GM23338 (cell line): Measurements from ENCODE around the gene SETX. TPM values are rescaled to one million over a fixed set of nuclear protein-coding genes. Genes with fewer than 3 reads are reported as not detected.

ENCODE experiments used
- ATAC-seq: fragments of 200-7000 bp; cut with Tn5 transposase; 3 replicates; pipeline ENCODE4 v1.9.1; 2020
- DNase-seq: peaks from one replicate; pipeline ENCODE4 v3.0.0-alpha.2; 2015; ENCODE audit warnings: low spot score
- H2AFZ ChIP-seq: fragments of 200-600 bp; sonication (generic); 2 replicates; pipeline ENCODE4 v1.8.0; 2016; ENCODE audit warnings: antibody characterized with exemption, mild to moderate bottlenecking, moderate library complexity
- H3F3A ChIP-seq: fragments of 200-600 bp; sonication (generic); replicated peaks from 2 replicates; pipeline ENCODE4 v1.8.0; 2017; ENCODE audit warnings: antibody characterized with exemption, mixed run types, low read depth
- H3K27ac ChIP-seq: fragments of 200-600 bp; sonication (generic); 2 replicates; pipeline ENCODE4 v1.6.1; 2016; ENCODE audit warnings: low read depth
- H3K27me3 ChIP-seq: fragments of 200-600 bp; sonication (generic); 2 replicates; pipeline ENCODE4 v1.8.0; 2016; ENCODE audit warnings: mild to moderate bottlenecking, mixed run types, moderate library complexity; ENCODE audit not compliant: insufficient read depth
- H3K36me3 ChIP-seq: fragments of 200-600 bp; sonication (generic); 2 replicates; pipeline ENCODE4 v1.8.0; 2016; ENCODE audit warnings: mild to moderate bottlenecking; ENCODE audit not compliant: insufficient read depth
- H3K4me1 ChIP-seq: fragments of 200-600 bp; sonication (generic); 2 replicates; pipeline ENCODE4 v1.8.0; 2016; ENCODE audit warnings: mild to moderate bottlenecking, moderate library complexity; ENCODE audit not compliant: insufficient read depth
- H3K4me2 ChIP-seq: fragments of 200-600 bp; sonication (generic); 2 replicates; pipeline ENCODE4 v1.7.1; 2017; ENCODE audit warnings: mixed run types
- H3K4me3 ChIP-seq: fragments of 200-600 bp; sonication (generic); 2 replicates; pipeline ENCODE4 v1.6.1; 2016; ENCODE audit warnings: mixed run types
- H3K79me2 ChIP-seq: fragments of 200-600 bp; sonication (generic); replicated peaks from 2 replicates; pipeline ENCODE4 v1.8.0; 2017; ENCODE audit warnings: mild to moderate bottlenecking; ENCODE audit not compliant: insufficient read depth
- H3K9me2 ChIP-seq: fragments of 200-600 bp; sonication (generic); 2 replicates; pipeline ENCODE4 v1.8.0; 2017; ENCODE audit not compliant: insufficient read depth
- H4K20me1 ChIP-seq: fragments of 200-600 bp; sonication (generic); replicated peaks from 2 replicates; pipeline ENCODE4 v1.8.0; 2017; ENCODE audit warnings: mild to moderate bottlenecking; ENCODE audit not compliant: insufficient read depth
- H3K27ac Mint-ChIP-seq: 2 replicates; pipeline ENCODE4 v1.8.0; 2020; ENCODE audit warnings: inconsistent platforms, mild to moderate bottlenecking, moderate library complexity, mixed read lengths
- H3K27me3 Mint-ChIP-seq: 3 replicates; pipeline ENCODE4 v1.8.0; 2022; ENCODE audit warnings: low read depth, mild to moderate bottlenecking, moderate library complexity, mixed read lengths, inconsistent platforms; ENCODE audit not compliant: insufficient read depth, poor library complexity
- H3K36me3 Mint-ChIP-seq: 3 replicates; pipeline ENCODE4 v1.8.0; 2021; ENCODE audit warnings: low read depth, mild to moderate bottlenecking, inconsistent platforms, moderate library complexity, mixed read lengths
- H3K4me1 Mint-ChIP-seq: 3 replicates; pipeline ENCODE4 v1.8.0; 2020; ENCODE audit warnings: mild to moderate bottlenecking, inconsistent platforms, mixed read lengths
- H3K4me3 Mint-ChIP-seq: 3 replicates; pipeline ENCODE4 v1.8.0; 2021; ENCODE audit warnings: moderate library complexity, mild to moderate bottlenecking, inconsistent platforms, mixed read lengths
- H3K9me3 Mint-ChIP-seq: 3 replicates; pipeline ENCODE4 v1.8.0; 2020; ENCODE audit warnings: moderate library complexity, mild to moderate bottlenecking, inconsistent platforms, mixed read lengths
- CREB1 ChIP-seq: fragments of 250-450 bp; sonication (Bioruptor Pico); IDR thresholded peaks from 2 replicates; pipeline ENCODE4 v1.5.0; 2020; ENCODE audit warnings: low read depth, mild to moderate bottlenecking, moderate library complexity
- JUNB ChIP-seq: IDR thresholded peaks from one replicate; pipeline ENCODE4 v1.6.1; 2016; ENCODE audit warnings: antibody characterized with exemption; ENCODE audit not compliant: unreplicated experiment
- POLR2AphosphoS5 ChIP-seq: IDR thresholded peaks from 2 replicates; pipeline ENCODE4 v1.6.1; 2016; ENCODE audit warnings: antibody characterized with exemption, low read depth
- REST ChIP-seq: IDR thresholded peaks from one replicate; pipeline ENCODE4 v1.6.1; 2018; ENCODE audit warnings: antibody characterized with exemption; ENCODE audit not compliant: unreplicated experiment
- STAT1 ChIP-seq: IDR thresholded peaks from one replicate; pipeline ENCODE4 v1.6.1; 2016; ENCODE audit warnings: antibody characterized with exemption; ENCODE audit not compliant: unreplicated experiment
- ZNF331 ChIP-seq: fragments of 250-450 bp; sonication (Bioruptor Pico); IDR thresholded peaks from 2 replicates; pipeline ENCODE4 v1.5.0; 2020; ENCODE audit warnings: low read depth, mild to moderate bottlenecking, moderate library complexity
- ZNF462 ChIP-seq: fragments of 250-450 bp; sonication (Bioruptor Pico); IDR thresholded peaks from 2 replicates; pipeline ENCODE4 v1.5.0; 2020; ENCODE audit warnings: mild to moderate bottlenecking, moderate library complexity
- polyA plus RNA-seq: library from polyadenylated mRNA; unstranded; fragments of >200 nt; fragmentation: Nextera tagmentation; extraction: Ambion mirVana; gene quantifications from 2 replicates; pipeline ENCODE4 v1.2.1, GENCODE V29; 2016
- total RNA-seq: library from RNA; depleted of rRNA; stranded (reverse); fragments of >200 nt; shearing (Covaris generic); gene quantifications from 2 replicates; pipeline ENCODE4 v1.2.3, GENCODE V29; 2014

The SETX gene
- total and polyA plus RNA-seq, 2 experiments from 2014 or later, result 17.5 to 49.9 TPM

DNA sequence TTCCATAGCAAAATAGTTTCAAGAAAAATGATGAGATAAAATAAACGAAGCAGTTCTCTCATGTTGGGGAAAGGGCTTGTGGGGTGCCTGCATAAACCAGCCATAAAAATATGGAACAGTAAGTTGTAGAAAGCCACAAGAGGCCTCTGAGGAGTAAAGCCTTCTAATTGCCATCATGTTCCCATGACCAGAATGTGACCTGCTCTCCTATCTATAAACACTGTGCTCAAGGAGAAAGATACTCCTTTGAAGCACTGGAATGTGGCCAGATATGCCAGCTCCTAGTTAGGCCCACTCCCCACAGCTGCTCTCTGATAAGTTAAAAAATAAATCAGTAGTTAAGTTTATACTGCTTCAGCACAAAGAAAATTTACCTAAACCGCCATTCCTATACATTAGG lies 65.8 kb downstream of the SETX start (continued):
- no peak for TF ChIP-seq ZNF462 (CRISPR knock-in tag)
- TF ChIP-seq CREB1 (CRISPR knock-in tag), result no peak
- TF ChIP-seq REST, result no peak
- TF ChIP-seq POLR2AphosphoS5, result no peak
- TF ChIP-seq JUNB, result no peak

GRCh38 chr9:132288361-132288760 lies 66.4 kb downstream of the SETX start:
- peaks cover 35% of the 10 kb centered on the region for H3K36me3 ChIP-seq

More at GRCh38 chr9:132288361-132288760, 66.4 kb downstream of the SETX start:
- H3K27ac Mint-ChIP-seq, result no peak overlapping the region
- Histone ChIP-seq H3K79me2 (peaks cover 3% of the 10 kb centered on the region; the same call in 1 of the 2 replicates), H3K27ac (no peak overlapping the region), H3K27me3 (no peaks in the 10 kb centered on the region), H3F3A (0 out of 2 replicates have a peak, but pooled peaks cover 2% of the 10 kb centered on the region), H2AFZ (no peak overlapping the region), H3K4me3 (no peak overlapping the region), H4K20me1 (peaks cover 25% of the 10 kb centered on the region), H3K4me1 (no peaks in the 10 kb centered on the region), H3K9me2 (no peaks in the 10 kb centered on the region), H3K4me2 (no peak overlapping the region)
- H3K4me1 Mint-ChIP-seq, result no peaks in the 10 kb centered on the region; the same call in 2 of the 3 replicates
- no peak overlapping the region for H3K4me3 Mint-ChIP-seq
- no peak for TF ChIP-seq POLR2AphosphoS5
- TF ChIP-seq ZNF331 (CRISPR knock-in tag), result no peak
- TF ChIP-seq STAT1, result no peak
- TF ChIP-seq JUNB, result no peak
- ATAC-seq (no peak), DNase-seq (no peak)
- H3K36me3 Mint-ChIP-seq, result peaks cover 46% of the 10 kb centered on the region
- H3K27me3 Mint-ChIP-seq, result peaks cover 2% of the 10 kb centered on the region
- no peaks in the 10 kb centered on the region for H3K9me3 Mint-ChIP-seq
